Stimulated activated CD8-positive, alpha-beta memory T cell treated with anti-CD3 and anti-CD28 coated beads, Interleukin-4, amount 100 ng/mL, for 24 hours (primary cell): ENCODE measurements around the gene SERPINF2.
"Not testable (repeated sequence)": the region's sequence is repeated elsewhere in the genome, so short reads cannot be mapped to it uniquely, and the experiment has no call there.

Experiments used
- DNase-seq: peaks from one replicate; pipeline ENCODE4 v3.0.0-alpha.2; 2020; ENCODE audit warnings: low read depth

Gene SERPINF2

DNA sequence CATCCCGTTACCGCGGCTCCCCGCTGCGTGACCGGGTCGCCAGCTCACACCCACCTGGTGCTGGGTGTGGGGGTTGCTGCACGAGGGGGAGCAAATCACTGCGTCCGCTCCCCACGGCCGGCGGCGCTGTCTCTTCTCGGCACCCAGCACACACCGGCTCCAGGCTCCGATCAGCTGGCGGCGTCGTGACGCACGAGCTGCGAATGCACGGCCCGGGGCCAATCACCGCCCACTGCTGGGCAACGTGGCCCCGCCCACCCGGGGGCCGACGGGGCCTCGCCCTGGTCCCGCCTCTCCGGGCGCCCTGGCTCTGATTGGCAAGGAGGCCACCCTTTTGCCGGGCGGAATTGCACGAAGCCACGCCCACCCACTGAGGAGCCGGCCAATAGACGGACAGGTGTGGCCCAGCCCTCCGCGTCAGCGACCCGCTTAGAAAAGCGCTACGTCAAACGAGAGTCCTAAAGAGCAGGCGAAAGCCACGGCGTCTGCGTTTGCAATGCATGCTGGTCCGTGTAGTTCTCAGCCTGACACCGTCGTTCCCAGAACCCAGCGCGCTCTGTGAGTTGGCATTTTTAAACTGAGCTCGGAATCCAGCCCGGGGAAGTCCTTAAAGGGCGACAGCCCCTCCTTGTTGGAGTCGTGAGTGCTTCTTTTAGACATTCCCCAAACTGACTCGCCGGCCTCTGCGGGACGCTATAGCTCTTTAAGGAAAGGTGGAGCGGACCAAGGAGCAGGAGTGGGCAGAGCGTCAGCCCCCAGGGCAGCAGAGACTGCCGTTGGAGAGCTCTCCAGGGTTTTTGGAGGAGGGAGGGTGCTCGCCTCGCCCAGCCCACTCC is 26.4 kb upstream of the SERPINF2 start:
- peak; percentile 100 for DNase-seq

GRCh38 chr17:1716912-1717695 is 25.6 kb upstream of the SERPINF2 start:
- DNase-seq: peak; percentile 72

DNA sequence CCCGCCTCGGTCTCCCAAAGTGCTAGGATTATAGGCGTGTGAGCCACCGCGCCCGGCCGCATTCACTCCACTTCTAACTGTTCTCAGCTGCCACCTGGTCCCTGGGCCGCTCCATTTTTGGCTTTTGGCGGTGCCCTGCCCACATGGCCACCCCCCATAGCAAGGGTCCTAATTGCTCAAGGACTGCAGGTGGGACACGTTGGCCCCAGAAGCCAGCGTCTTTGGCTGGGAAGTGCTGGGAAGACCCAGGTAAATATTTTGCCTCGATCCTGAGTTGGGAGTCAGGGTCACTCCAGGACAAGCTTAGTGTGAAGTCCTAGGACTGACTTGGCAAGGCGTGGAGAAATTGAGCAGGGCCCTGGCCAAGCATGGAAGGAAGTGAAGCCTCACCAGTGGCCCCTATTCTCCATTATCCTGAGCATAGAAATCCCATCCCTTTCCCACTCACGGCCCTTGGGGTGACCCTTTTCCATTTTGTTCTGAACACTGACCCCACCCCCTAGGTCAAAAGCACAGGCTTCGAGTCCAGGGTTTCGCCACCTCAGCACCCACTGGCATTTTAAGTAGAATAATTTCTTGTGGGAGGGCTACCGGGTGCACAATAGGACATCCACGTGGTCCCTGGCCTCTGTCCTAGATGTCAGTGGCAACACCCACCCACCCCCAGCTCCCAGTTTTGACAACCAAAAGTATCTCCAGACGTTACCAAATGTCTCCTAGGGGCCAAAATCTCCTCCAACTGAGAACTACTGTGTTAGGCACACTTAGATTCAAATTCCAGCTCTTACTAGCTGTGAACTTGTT is 24.1 kb upstream of the SERPINF2 start:
- no peak for DNase-seq

DNA sequence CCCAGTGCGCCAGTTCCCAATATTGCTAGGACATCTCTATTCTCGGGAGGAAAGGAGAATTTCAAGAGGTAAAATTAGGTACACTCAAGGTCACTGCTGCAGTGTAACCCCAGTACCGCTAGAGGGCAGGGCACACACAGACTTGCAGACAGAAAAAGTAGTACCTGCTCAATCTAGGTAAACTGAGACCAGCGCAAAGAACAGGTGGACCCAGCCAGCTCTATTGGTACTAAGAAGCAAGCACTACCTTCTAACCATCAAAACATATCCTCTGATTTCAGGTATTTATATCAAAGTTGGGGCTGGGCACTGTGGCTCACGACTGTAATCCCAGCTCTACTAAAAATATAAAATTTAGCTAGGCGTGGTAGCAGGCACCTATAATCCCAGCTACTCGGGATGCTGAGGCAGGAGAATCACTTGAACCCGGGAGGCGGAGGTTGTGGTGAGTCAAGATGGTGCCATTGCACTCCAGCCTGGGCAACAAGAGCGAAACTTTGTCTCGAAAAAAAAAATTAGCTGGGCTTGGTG is 21.8 kb upstream of the SERPINF2 start:
- DNase-seq: peak; percentile 49

DNA sequence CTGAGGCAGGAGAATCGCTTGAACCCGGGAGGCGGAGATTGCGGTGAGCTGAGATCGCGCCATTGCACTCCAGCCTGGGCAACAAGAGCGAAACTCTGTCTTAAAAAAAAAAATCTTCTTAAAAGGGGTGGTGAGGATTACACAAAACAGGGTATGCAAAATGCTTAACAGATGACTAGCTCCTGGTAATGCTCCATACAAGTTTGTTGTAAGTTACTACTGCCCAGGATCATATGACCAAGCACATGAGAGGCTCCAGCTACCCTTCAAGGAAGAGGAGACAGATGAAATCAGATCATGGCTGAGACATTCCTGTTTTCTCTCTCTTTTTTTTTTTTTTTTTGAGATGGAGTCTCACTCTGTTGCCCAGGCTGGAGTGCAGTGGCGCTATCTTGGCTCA is 20.6 kb upstream of the SERPINF2 start:
- not testable (repeated sequence) for DNase-seq

GRCh38 chr17:1724351-1724868 is 18.3 kb upstream of the SERPINF2 start, which contains the start of gene WDR81:
WDR81 (plus strand) TSS chr17:1724704; CDS start chr17:1724960, 256 bp downstream.
- peak; percentile 85 for DNase-seq

DNA sequence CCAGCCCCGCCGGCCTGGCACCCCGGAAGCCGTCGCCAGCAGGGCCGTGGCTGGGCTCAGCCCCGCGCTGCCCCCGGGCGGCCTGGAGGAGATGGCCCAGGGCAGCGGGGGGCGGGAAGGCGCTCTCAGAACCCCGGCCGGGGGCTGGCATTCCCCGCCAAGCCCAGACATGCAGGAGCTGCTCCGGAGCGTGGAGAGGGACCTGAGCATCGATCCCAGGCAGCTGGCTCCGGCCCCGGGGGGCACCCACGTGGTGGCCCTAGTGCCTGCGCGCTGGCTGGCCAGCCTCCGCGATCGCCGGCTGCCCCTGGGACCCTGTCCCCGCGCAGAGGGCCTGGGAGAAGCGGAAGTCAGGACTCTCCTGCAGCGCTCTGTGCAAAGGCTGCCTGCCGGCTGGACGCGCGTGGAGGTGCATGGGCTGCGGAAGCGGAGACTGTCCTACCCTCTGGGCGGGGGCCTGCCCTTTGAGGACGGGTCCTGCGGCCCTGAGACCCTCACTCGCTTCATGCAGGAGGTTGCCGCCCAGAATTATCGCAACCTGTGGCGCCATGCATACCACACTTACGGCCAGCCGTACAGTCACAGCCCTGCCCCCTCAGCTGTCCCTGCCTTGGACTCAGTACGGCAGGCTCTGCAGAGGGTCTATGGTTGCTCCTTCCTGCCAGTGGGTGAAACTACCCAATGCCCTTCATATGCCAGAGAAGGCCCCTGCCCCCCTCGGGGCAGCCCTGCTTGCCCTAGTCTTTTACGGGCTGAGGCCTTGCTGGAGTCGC is 17.6 kb upstream of the SERPINF2 start:
- DNase-seq: no peak

- DNase-seq: no peak
These were observed 16.8 kb upstream of the SERPINF2 start for GRCh38 chr17:1725642-1726511.

DNA sequence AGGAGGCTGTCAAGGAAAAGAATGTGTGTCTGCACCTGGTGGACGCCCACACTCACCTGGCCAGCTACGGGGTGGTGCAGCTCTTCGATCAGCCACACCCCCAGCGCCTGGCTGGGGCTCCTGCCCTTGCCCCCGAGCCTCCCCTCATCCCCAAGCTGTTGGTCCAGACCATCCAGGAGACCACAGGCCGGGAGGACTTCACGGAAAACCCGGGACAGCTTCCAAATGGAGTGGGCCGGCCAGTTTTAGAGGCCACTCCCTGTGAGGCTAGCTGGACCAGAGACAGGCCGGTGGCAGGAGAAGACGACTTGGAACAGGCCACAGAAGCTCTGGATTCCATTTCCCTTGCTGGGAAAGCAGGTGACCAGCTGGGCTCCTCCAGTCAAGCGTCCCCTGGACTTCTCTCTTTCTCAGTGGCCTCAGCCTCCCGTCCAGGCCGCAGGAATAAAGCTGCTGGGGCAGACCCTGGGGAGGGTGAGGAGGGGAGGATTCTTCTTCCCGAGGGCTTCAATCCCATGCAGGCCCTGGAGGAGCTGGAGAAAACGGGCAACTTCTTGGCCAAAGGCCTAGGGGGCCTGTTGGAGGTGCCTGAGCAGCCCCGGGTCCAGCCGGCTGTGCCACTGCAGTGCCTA is 15.9 kb upstream of the SERPINF2 start:
- no peak for DNase-seq

- DNase-seq: no peak
These were observed 15.3 kb upstream of the SERPINF2 start for GRCh38 chr17:1727258-1727789.

DNA sequence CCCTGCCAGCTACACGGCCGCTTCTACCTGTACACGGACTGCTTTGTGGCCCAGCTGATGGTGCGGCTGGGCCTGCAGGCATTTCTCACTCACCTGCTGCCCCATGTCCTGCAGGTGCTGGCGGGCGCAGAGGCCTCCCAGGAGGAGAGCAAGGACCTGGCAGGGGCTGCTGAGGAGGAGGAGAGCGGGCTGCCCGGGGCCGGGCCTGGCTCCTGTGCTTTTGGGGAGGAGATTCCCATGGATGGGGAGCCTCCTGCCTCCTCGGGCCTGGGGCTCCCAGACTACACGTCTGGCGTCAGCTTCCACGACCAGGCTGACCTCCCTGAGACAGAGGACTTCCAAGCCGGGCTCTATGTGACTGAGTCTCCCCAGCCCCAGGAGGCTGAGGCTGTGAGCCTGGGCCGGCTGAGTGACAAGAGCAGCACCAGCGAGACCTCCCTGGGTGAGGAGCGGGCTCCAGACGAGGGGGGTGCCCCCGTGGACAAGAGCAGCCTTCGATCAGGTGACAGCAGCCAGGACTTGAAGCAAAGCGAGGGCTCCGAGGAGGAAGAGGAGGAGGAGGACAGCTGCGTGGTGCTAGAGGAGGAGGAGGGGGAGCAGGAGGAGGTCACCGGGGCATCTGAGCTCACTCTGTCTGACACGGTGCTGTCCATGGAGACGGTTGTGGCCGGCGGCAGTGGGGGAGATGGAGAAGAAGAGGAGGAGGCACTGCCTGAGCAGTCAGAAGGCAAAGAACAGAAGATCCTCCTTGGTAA is 14.6 kb upstream of the SERPINF2 start:
- no peak for DNase-seq

DNA sequence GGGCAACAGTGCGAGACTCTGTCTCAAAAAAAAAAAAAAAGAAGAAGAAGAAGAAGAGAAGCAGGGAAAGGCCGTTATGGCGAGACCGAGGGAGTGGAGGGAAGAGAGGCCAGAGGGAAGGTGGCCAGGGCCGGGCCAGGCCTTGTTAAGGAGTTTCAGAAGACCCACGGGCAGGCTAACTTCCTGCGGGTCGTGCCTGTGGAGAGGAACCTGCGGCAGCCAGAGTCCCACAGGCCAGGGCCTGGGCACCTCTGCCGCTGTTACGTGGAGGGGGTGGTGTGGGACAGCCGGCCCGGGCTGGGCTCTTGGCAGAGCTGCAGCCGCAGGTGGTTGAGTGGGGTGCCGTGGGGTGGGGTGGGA is 12.7 kb upstream of the SERPINF2 start:
- DNase-seq: no peak

- DNase-seq: no peak
These were observed 12.1 kb upstream of the SERPINF2 start for GRCh38 chr17:1730326-1731193.

GRCh38 chr17:1731194-1731506 is 11.5 kb upstream of the SERPINF2 start:
- no peak for DNase-seq

DNA sequence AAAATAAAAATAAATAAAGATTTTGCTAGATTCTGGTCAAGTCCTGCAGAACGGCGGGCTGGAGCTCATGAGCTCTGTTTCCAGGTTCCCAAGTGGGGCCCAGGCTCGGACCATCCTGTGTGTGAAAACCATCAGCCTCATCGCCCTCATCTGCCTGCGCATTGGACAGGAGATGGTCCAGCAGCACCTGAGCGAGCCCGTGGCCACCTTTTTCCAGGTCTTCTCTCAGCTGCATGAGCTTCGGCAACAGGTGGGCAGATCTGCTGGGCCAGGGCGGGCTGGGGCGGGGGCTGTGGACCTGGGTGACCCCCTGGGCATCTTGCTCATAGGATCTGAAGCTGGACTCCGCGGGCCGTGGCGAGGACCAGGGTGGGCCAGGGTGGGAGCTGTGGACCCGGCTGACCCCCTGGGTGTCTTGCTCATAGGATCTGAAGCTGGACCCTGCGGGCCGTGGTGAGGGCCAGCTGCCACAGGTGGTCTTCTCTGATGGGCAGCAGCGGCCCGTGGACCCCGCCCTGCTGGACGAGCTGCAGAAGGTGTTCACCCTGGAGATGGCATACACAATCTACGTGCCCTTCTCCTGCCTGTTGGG is 10.3 kb upstream of the SERPINF2 start:
- no peak for DNase-seq

GRCh38 chr17:1732833-1733321 is 9.8 kb upstream of the SERPINF2 start:
- no peak for DNase-seq

- no peak for DNase-seq
These were observed 8.9 kb upstream of the SERPINF2 start for GRCh38 chr17:1733759-1734158.
